Measurements from ENCODE around the gene VSIG10. TPM values are rescaled to one million over a fixed set of nuclear protein-coding genes. Genes with fewer than 3 reads are reported as not detected.

Gene VSIG10
- total RNA-seq, 1 experiment from 2014 or later = 7.7 TPM

GRCh38 chr12:118033902-118034301 is 69.9 kb downstream of the VSIG10 start:
- peak overlapping the region; percentile 24 for H3K27ac ChIP-seq (ENCODE audit: low read depth, low read length, poor library complexity, severe bottlenecking)
- intact Hi-C loops (cut with micrococcal nuclease; ENCODE audit: unreplicated experiment) = loop anchor here (2.0 kb wide), 1 partner anchor 159 kb away; no protein-coding TSS in a partner anchor
- peaks cover 98% of the 10 kb centered on the region for H3K36me3 ChIP-seq (ENCODE audit: insufficient read depth, low read length, poor library complexity, severe bottlenecking)
- DNase-seq (ENCODE audit: low spot score) = no peak
- no peaks in the 10 kb centered on the region for H3K4me1 ChIP-seq (ENCODE audit: insufficient read depth, low read length, poor library complexity, severe bottlenecking)
- POLR2A ChIA-PET (ENCODE audit: low non-redundant PET) = interaction anchor here (0.6 kb wide), 1 partner anchor 187 kb away, joined by 10 read pairs; no protein-coding TSS in a partner anchor
- H3K27me3 ChIP-seq (replicated peaks; ENCODE audit: insufficient read depth, low read depth, low read length, poor library complexity) = no peaks in the 10 kb centered on the region
- no peaks in the 10 kb centered on the region for H3K9me3 ChIP-seq (ENCODE audit: low read depth, low read length, poor library complexity, severe bottlenecking)
- BruUV-seq (replicated peaks) = no TSS peak
- CTCF ChIA-PET = interaction anchor here (0.6 kb wide), 1 partner anchor 16 kb away, joined by 3 read pairs; no protein-coding TSS in a partner anchor
- no peak overlapping the region for H3K4me3 ChIP-seq (ENCODE audit: low read depth, low read length, poor library complexity, severe bottlenecking)
- TF ChIP-seq EZH2 (IDR thresholded peaks at IDR 0.05; ENCODE audit: borderline replicate concordance, low read depth, low read length, poor library complexity, severe bottlenecking) = no peak
- TF ChIP-seq, protein P1, sequence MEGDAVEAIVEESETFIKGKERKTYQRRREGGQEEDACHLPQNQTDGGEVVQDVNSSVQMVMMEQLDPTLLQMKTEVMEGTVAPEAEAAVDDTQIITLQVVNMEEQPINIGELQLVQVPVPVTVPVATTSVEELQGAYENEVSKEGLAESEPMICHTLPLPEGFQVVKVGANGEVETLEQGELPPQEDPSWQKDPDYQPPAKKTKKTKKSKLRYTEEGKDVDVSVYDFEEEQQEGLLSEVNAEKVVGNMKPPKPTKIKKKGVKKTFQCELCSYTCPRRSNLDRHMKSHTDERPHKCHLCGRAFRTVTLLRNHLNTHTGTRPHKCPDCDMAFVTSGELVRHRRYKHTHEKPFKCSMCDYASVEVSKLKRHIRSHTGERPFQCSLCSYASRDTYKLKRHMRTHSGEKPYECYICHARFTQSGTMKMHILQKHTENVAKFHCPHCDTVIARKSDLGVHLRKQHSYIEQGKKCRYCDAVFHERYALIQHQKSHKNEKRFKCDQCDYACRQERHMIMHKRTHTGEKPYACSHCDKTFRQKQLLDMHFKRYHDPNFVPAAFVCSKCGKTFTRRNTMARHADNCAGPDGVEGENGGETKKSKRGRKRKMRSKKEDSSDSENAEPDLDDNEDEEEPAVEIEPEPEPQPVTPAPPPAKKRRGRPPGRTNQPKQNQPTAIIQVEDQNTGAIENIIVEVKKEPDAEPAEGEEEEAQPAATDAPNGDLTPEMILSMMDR (conservative IDR thresholded peaks at IDR 0.05; ENCODE audit: low read depth, low read length) = no peak

DNA sequence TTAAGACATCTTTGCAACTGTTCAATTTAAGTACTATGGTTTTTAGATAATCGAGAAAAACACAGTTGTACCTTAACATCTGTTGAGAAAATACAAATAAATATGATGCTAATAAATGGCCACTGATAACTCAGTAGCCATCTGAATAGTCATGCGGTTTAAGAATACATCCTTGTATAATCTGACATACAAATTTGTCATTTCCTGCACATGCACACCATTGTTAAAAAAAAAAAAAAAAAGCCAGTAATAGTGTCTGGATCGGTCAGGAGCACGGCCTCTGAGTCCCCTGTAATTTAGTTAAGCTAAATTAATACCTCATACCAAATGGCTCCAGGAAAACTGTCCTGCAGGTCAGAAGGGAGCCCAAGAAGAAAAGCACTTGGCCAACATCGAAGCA is 70.5 kb downstream of the VSIG10 start:
- Histone ChIP-seq H3K9me3 (ENCODE audit: low read depth, low read length, poor library complexity, severe bottlenecking) (no peaks in the 10 kb centered on the region), H3K4me1 (ENCODE audit: insufficient read depth, low read length, poor library complexity, severe bottlenecking) (no peaks in the 10 kb centered on the region), H3K27ac (ENCODE audit: low read depth, low read length, poor library complexity, severe bottlenecking) (peak overlapping the region; percentile 24), H3K4me3 (ENCODE audit: low read depth, low read length, poor library complexity, severe bottlenecking) (no peak overlapping the region), H3K36me3 (ENCODE audit: insufficient read depth, low read length, poor library complexity, severe bottlenecking) (peaks cover 97% of the 10 kb centered on the region), H3K27me3 (replicated peaks; ENCODE audit: insufficient read depth, low read depth, low read length, poor library complexity) (no peaks in the 10 kb centered on the region)
- intact Hi-C loops (cut with micrococcal nuclease; ENCODE audit: unreplicated experiment) = no loop called here
- TSS peak; percentile 66 for BruUV-seq (replicated peaks)
- no peak for DNase-seq (ENCODE audit: low spot score)
- TF ChIP-seq, protein P1 (conservative IDR thresholded peaks at IDR 0.05; ENCODE audit: low read depth, low read length) = no peak
- TF ChIP-seq EZH2 (IDR thresholded peaks at IDR 0.05; ENCODE audit: borderline replicate concordance, low read depth, low read length, poor library complexity, severe bottlenecking) = no peak
- ChIA-PET CTCF (interaction anchor here (0.6 kb wide), 2 partner anchors 15 to 1285 kb away, joined by 3 to 5 read pairs; no protein-coding TSS in a partner anchor), POLR2A (ENCODE audit: low non-redundant PET) (interaction anchor here (0.6 to 0.8 kb wide), 2 partner anchors 10 to 188 kb away, joined by 10 to 15 read pairs; no protein-coding TSS in a partner anchor)

GRCh38 chr12:118032188-118032587 is 71.6 kb downstream of the VSIG10 start:
- peaks cover 93% of the 10 kb centered on the region for H3K36me3 ChIP-seq (ENCODE audit: insufficient read depth, low read length, poor library complexity, severe bottlenecking)
- H3K4me3 ChIP-seq (ENCODE audit: low read depth, low read length, poor library complexity, severe bottlenecking) = no peak overlapping the region
- CTCF ChIA-PET = no interaction called here
- BruUV-seq (replicated peaks) = no TSS peak
- H3K27ac ChIP-seq (ENCODE audit: low read depth, low read length, poor library complexity, severe bottlenecking) = no peak overlapping the region
- H3K9me3 ChIP-seq (ENCODE audit: low read depth, low read length, poor library complexity, severe bottlenecking) = no peaks in the 10 kb centered on the region
- DNase-seq (ENCODE audit: low spot score) = no peak
- POLR2A ChIA-PET (ENCODE audit: low non-redundant PET) = no interaction called here
- TF ChIP-seq, protein P1 (conservative IDR thresholded peaks at IDR 0.05; ENCODE audit: low read depth, low read length) = no peak
- TF ChIP-seq EZH2 (IDR thresholded peaks at IDR 0.05; ENCODE audit: borderline replicate concordance, low read depth, low read length, poor library complexity, severe bottlenecking) = no peak
- intact Hi-C loops (cut with micrococcal nuclease; ENCODE audit: unreplicated experiment) = no loop called here
- no peaks in the 10 kb centered on the region for H3K4me1 ChIP-seq (ENCODE audit: insufficient read depth, low read length, poor library complexity, severe bottlenecking)
- H3K27me3 ChIP-seq (replicated peaks; ENCODE audit: insufficient read depth, low read depth, low read length, poor library complexity) = no peaks in the 10 kb centered on the region

Measured in A673 (cell line).